Measurements from ENCODE around the gene PRLHR.
"Not testable (repeated sequence)": the region's sequence is repeated elsewhere in the genome, so short reads cannot be mapped to it uniquely, and the experiment has no call there.

PRLHR gene

GRCh38 chr10:118595598-118596425 lies at the start of gene PRLHR:
TSS of gene PRLHR (minus strand) at chr10:118595648. CDS start at chr10:118595244, 404 bp downstream.
- DNase-seq (ENCODE audit: low read depth) = no peak

- DNase-seq (ENCODE audit: low read depth) = no peak
These were observed 46.8 kb upstream of the PRLHR start for GRCh38 chr10:118642228-118642627.

- DNase-seq (ENCODE audit: low read depth) = no peak
These were observed 43.2 kb upstream of the PRLHR start for GRCh38 chr10:118638680-118639079.

GRCh38 chr10:118635674-118636402 lies 40.4 kb upstream of the PRLHR start:
- no peak for DNase-seq (ENCODE audit: low read depth)

GRCh38 chr10:118633786-118634185 lies 38.3 kb upstream of the PRLHR start:
- DNase-seq (ENCODE audit: low read depth) = no peak

- no peak for DNase-seq (ENCODE audit: low read depth)
These were observed 33.8 kb upstream of the PRLHR start for GRCh38 chr10:118629211-118629610.

- no peak for DNase-seq (ENCODE audit: low read depth)
These were observed 32.9 kb upstream of the PRLHR start for GRCh38 chr10:118628397-118628796.

- no peak for DNase-seq (ENCODE audit: low read depth)
These were observed 31.5 kb upstream of the PRLHR start for GRCh38 chr10:118626953-118627352.

GRCh38 chr10:118625504-118625903 lies 30.1 kb upstream of the PRLHR start:
- DNase-seq (ENCODE audit: low read depth) = no peak

- no peak for DNase-seq (ENCODE audit: low read depth)
These were observed 29.3 kb upstream of the PRLHR start for GRCh38 chr10:118624747-118625146.

- DNase-seq (ENCODE audit: low read depth) = no peak
These were observed 26.0 kb upstream of the PRLHR start for GRCh38 chr10:118621304-118621942.

- DNase-seq (ENCODE audit: low read depth) = not testable (repeated sequence)
These were observed 18.4 kb upstream of the PRLHR start for GRCh38 chr10:118613863-118614262.

GRCh38 chr10:118610577-118610976 lies 15.1 kb upstream of the PRLHR start:
- no peak for DNase-seq (ENCODE audit: low read depth)

- no peak for DNase-seq (ENCODE audit: low read depth)
These were observed 12.4 kb upstream of the PRLHR start for GRCh38 chr10:118607768-118608354.

GRCh38 chr10:118605694-118606093 lies 10.2 kb upstream of the PRLHR start:
- no peak for DNase-seq (ENCODE audit: low read depth)

- no peak for DNase-seq (ENCODE audit: low read depth)
These were observed 1.1 kb upstream of the PRLHR start for GRCh38 chr10:118596426-118597124.

GRCh38 chr10:118595064-118595420 lies 406 bp downstream of the PRLHR start:
- DNase-seq (ENCODE audit: low read depth) = no peak

- no peak for DNase-seq (ENCODE audit: low read depth)
These were observed 920 bp downstream of the PRLHR start for GRCh38 chr10:118594392-118595063.

- DNase-seq (ENCODE audit: low read depth) = no peak
These were observed 2.6 kb downstream of the PRLHR start for GRCh38 chr10:118592675-118593330.

GRCh38 chr10:118590334-118590733 lies 5.1 kb downstream of the PRLHR start:
- no peak for DNase-seq (ENCODE audit: low read depth)

All from CMK (cell line).